NCI-H524 treated with DMSO at 0.1 percent for 48 hours (cell line): Measurements from ENCODE around the gene SHPK.
"Not testable (repeated sequence)": the region's sequence is repeated elsewhere in the genome, so short reads cannot be mapped to it uniquely, and the experiment has no call there.

Experiments used
- DNase-seq: peaks from one replicate; lab custom pipeline; 2025; lab: John Stamatoyannopoulos, UW

Gene SHPK

DNA sequence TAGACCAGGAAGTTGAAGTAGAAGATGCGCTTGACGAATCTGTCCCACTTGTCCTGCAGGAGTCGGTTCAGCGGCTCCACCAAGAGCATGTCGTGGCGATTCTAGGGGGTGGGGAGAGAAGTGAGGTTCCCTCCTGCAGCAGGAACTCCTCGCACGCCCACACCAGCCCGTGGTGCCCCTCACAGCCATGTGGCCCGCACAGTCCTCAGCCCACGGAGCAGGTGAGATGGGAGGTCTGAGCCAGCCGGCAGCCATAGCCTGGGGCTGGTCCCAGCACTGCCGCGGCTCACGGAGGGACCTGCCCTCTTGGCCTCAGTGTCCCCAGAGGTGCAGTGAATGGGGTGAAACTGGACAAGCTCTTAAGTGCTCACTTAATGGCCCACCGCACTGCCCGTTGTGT, 50.2 kb downstream of the SHPK start:
- DNase-seq = no peak

DNA sequence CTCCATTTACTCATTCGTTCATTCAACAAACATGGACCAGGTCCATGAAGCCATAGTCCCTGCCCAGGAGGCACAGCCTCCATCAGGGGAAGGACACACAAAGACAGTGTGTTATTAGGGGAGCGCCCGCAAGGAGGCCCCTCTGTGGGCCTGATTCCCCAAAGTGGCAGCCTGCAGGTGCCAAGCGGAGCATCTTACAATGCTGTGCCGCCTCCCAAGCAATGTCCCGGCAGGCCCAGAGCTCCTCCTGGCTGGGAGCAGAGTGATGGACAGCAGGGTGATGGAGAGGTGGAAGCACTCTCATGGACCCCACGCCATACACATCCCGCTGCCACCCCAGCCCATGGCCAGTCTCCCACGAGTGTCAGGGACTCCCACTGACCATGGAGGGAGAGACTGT, 52.6 kb downstream of the SHPK start:
- no peak for DNase-seq

DNA sequence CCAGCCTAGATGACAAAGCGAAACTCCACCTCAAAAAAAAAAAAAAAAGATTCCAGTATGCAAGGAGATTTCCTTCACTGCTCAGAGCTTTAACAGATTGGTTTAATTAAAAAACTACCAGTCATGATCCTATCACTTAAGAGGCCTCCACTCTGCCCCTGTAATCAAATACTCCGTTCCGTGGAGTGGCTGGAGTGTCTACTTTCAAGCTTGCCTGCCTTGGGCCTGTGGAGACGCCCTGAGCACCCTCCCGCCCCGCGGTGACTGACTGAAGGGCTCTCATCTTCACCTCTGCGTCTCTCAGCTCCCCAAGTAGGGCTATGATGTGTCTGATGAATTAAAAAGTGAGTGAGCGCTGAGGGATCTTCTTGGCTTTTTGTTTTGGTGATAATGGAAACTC, 53.1 kb downstream of the SHPK start:
- DNase-seq = no peak

DNA sequence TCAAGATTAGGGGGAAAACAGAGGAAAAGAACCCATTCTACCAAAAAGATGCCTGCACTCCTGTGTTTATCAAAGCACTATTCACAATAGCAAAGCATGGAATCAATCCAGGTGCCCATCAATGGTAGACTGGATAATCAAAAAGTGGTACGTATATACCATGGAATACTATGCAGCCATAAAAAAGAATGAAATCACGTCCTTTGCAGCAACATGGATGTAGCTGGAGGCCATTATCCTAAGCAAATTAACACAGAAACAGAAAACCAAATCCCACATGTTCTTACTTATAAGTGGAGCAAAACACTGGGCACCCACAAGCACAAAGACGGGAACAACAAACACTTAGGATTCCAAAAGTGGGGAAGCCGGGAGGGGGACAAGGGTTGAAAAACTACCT, 57.4 kb downstream of the SHPK start:
- DNase-seq = not testable (repeated sequence)

DNA sequence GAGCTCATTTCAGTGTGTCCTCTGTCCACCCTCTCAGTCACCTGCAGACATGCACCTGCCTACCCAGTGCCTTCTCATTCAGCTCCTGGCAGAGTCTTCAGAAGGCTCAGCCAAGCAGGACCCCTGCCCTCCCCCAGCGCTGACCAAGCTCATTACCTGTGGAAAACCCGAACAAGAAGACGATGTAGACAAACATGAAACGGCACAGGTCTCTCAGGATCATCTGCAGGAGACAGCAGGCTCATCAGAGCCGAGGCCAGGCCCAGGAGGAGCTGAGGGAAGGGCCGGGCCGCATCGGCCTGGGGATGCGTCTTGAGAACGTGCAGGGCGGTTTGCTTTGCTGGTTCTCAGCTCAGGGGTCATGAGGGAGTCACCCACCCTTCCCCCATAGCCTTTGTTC, 59.1 kb downstream of the SHPK start:
- DNase-seq = no peak

DNA sequence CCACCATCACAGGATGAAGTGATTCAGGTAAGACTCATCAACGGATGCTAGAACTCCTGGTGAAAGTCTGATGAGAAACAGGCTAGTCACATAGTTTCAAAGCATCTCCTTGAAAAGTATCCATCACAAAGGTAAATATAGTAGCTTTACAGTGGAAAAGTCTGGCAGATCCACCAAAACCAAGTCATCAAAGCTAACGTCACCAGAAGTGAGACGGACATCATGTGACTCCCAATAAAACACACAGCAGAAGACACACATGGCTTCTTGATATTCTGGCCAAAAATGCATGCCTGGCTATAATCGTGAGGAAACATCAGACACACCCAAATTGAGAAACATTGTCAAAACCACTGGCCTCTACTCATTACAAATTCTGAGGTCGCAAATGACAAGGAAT, 60.5 kb downstream of the SHPK start:
- no peak for DNase-seq

DNA sequence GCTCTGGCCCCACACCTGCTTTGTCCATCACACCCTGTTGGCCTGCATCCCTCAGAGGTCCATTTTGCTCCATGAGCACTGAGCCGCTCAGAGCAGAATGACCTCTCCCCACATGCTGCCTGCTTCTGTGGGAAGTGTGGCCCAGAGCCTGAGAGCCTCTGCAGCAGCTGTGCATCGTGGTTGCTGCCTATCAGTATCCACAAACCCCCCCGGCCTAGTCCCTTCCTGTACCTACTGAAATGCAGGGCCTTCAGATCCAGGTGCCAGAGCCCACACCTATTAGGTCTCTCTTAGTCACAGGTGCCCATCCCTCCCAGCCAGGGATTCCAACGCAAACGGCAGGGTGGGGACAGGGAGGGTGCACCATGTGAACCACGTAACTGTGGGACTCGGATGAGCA, 61.8 kb downstream of the SHPK start:
- DNase-seq = no peak

DNA sequence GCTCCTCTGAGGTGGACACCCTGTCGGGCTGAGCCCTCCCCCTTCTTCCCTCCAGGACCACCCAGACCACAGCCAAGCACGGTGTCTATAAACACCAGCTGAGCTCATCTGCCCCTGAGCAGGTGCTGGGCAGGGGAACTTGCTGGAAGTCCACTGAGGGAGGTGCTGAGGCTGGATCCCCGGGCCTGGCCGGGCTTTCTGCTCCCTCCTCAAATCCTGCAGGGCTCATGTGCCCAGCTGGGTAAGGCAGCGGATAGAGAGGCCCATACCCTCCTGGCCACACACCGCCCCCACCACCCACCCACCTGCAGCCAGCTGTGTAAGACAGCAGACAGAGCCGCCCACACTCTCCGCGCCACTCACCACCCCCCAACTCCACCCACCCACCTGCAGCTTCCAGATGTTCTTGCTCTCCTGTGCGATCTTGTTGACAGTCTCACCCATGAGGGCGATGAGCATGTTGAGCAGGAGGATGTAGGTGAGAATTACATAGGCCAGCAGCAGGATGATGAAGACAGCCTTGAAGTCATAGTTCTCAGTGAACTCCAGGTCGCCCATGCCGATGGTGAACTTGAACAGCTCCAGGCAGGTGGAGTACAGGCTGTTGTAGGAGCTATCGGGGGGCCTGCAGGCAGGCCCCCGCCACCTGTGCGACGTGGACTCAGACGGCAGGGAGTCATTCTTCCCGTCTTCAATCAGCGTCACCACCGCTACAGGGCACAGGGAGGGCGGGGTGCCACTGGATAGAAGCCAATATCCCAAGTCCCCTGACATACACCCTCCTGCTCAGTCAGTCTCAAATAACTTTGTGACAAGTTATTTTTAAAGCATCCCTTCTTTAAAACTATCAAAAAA, 62.6 kb downstream of the SHPK start:
- DNase-seq = no peak

DNA sequence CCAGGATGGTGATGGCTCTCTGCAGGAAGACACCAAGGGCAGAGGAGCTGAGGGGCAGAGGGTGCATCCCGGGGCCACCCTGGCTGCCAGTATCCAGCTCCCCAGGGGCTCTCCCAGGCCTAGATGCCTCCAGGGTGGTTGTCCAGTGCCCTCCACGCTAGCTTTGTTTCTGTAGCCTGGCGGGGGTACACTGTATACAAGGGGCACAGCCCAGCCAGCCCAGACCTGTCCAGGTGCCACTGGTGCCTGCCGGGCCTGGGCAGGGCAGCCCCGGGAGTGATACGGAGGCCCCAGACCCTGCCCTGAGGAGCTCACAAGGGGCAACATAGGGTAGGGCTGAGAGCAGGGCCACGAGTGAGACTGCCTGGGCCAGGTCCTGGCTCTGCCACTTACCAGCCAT, 63.8 kb downstream of the SHPK start:
- DNase-seq = no peak

DNA sequence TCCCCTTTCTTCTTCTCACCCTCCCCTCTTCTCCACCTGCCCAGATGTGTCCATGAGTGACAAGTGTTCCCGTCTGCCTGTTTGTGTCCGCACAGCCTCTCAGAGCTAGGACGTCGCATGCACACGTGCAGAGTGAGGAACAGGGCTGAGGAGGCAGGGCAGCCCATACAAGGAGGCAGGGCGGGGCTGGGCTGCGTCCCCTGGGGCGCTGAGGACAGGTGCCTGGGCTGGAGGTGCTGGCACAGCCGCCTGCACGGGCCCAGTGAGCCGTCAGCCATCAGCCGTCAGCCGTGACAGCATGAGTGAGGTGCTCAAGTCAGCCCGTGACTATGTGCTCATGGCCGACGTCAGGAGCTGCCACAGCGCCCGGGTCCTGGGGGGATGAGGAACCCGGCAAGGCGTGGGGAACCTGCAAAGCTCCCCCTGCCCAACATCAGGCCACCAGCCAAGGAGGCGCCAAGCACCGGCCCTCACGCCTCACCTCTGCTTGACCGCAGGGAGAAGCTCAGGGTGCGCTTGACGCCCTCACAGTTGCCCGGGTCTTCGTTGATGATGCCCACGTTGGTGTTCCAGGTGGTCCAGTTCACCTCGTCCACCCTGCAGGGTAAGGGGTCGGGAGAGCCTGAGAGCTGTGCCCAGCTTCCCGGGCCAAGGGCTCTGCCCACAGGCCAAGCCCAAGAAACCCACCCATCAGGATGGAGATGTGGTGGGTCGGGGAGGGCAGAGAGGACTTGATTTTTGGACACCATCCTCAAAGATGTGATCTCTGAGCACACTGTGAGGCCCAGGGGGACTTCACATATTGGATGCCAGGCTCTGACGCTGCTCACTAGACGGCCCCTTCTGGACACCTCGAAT, 64.8 kb downstream of the SHPK start:
- DNase-seq = no peak

DNA sequence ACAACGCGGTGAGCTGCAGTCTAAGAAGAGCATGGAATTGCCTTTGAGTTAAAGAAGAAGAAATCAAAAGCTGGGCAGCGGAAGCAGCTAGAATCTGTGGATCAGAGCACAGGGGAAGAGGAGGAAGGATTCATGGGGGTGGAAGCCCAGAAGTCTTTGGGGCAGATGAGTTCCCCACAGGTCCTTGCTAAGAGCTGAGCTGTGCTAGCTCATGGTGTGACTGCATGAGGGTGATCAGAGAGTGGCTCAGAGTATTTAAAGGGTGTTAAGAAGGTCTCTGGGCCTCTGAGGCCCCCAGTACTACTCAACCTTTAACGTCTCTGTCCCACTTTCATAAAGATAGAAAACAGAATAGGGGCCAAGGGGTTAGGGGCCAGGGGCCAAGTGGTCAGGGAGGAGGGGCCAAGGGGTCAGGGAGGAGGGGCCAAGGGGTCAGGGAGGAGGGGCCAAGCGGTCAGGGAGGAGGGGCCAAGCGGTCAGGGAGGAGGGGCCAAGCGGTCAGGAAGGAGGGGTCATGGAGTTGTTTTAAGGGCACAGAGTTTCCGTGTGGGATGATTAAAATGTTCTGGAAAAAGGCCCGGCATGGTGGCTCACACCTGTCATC, 66.4 kb downstream of the SHPK start:
- DNase-seq = no peak

DNA sequence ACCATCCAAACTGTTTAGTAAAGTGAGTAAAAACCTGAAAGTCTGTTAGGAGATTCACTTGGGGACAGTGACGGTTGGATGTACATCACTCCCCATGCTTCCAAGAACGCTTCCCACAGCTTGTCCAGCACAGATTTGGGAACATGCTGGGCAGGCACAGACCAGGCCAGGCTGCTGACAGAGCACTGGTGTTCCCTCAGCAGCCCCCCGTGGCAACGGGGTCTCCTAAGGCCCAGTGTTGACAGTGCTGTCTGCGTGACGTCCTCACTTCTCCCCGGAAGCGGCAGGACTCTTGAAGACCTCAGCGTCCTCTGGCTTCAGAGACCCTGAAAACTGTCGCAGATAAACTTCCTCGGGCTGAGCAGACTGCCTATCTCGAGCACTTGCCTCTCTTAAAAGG, 69.5 kb downstream of the SHPK start:
- DNase-seq = no peak

DNA sequence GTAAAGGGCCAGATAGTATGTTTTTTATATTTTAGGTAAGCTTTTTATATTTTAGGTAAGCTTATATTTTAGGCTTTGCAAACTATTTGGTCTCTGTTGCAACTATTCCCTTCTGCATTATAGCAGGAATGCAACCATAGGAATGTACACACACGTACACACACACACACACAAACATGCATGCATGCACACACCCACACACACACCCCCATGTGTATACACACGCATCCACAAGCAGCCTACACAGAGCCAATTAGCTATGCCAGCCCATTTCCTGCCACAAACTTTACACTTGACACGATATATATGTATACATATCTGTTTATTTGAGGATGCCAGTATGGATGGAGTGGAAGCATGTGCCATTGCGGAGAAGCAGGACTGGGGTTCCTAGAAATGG, 70.9 kb downstream of the SHPK start:
- DNase-seq = no peak

DNA sequence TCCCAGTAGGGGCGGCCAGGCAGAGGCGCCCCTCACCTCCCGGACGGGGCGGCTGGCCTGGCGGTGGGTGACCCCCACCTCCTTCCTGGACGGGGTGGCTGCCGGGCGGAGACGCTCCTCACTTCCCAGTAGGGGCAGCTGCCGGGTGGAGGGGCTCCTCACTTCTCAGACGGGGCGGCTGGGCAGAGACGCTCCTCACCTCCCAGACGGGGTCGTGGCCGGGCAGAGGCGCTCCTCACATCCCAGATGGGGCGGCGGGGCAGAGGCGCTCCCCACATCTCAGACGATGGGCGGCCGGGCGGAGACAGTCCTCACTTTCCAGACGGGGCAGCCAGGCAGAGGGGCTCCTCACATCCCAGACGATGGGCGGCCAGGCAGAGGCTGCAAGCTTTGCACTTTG, 71.8 kb downstream of the SHPK start:
- DNase-seq = not testable (repeated sequence)

DNA sequence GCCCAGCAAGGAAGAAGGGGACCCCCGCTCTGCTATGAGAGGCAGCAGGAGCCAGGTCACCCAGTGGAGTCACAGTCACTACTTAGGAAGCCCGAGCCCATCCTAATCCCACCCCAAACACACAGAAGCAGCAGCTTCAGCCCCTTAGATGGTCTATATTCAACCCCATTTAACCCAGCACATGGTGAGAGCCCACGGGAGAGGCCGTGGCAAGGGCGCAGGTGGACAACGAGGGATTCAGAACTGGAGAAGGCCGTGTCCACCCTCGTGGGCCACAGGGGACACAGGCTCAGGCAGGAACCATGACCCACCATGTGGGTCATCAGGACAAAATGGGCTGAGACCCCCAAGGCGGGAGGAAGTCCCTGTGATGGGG, 76.8 kb downstream of the SHPK start:
- DNase-seq = no peak

DNA sequence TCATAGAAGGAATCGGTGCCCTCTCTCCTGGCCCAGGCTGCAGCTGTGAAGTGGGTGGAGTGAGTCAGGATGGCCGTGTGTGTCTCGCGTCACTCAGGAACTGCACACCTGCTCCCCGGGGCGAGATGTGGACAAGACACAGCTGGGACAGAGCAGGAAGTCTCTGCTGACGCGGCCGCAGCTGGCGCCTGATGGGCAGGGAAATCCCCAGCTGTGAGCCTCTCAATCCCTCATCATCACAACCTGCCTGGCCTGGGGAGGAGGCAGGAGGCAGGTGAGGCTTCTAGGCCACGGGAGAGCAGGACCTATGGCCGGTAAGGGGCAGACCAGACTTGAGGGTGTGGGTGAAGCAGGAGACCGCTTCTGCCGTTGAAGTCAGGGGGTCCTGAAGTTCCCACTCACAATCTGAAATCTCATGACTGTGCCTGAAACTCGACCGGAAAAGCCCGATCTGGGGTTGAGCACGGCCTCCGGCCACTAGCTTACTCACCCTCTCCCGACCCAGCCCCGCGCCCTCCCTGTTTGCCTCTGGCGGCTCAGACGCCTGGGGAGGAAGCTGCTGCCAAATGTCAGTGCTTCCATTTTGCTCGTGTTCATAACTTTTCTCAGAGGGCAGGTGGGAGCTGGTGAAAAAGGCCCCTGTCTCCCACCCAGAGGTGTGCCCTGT, 77.3 kb downstream of the SHPK start:
- DNase-seq = no peak
